T-helper 2 cell treated with Interferon-gamma antibody and Interleukin-4, amounts not matched to agents 5 μg/mL and 100 μg/mL, for 36 hours (primary cell): ENCODE results near the gene RPL39L.
"Not testable (repeated sequence)": the region's sequence is repeated elsewhere in the genome, so short reads cannot be mapped to it uniquely, and the experiment has no call there.

ENCODE experiments used
- DNase-seq: peaks from one replicate; pipeline ENCODE4 v3.0.0; 2021; ENCODE audit warnings: low spot score
- H3K27ac Mint-ChIP-seq: one replicate; pipeline ENCODE4 v1.8.0; 2021; ENCODE audit warnings: mild to moderate bottlenecking, mixed read lengths
- H3K27me3 Mint-ChIP-seq: one replicate; pipeline ENCODE4 v1.8.0; 2021; ENCODE audit warnings: low read depth, mixed read lengths
- H3K36me3 Mint-ChIP-seq: one replicate; pipeline ENCODE4 v1.8.0; 2021; ENCODE audit warnings: low read depth, mixed read lengths
- H3K4me1 Mint-ChIP-seq: one replicate; pipeline ENCODE4 v1.8.0; 2021; ENCODE audit warnings: low read depth, mixed read lengths
- H3K4me3 Mint-ChIP-seq: one replicate; pipeline ENCODE4 v1.8.0; 2022; ENCODE audit warnings: mild to moderate bottlenecking, moderate library complexity, mixed read lengths
- H3K9me3 Mint-ChIP-seq: one replicate; pipeline ENCODE4 v1.8.0; 2021; ENCODE audit warnings: mixed read lengths

RPL39L gene

GRCh38 chr3:187139126-187139894, at the start of gene RPL39L:
Gene RPL39L (minus strand): TSS chr3:187139496. CDS start chr3:187121300, 18,196 bp downstream.
- peaks cover 44% of the 10 kb centered on the region for H3K9me3 Mint-ChIP-seq
- peaks cover 40% of the 10 kb centered on the region for H3K36me3 Mint-ChIP-seq
- H3K27me3 Mint-ChIP-seq: no peaks in the 10 kb centered on the region
- peaks cover 27% of the 10 kb centered on the region for H3K4me1 Mint-ChIP-seq
- DNase-seq: peak; percentile 92
- H3K27ac Mint-ChIP-seq: peak within 1 kb of the TSS; percentile 97
- H3K4me3 Mint-ChIP-seq: peak within 1 kb of the TSS; percentile 93

- Mint-ChIP-seq H3K27ac (no peak overlapping the region), H3K27me3 (peaks cover 45% of the 10 kb centered on the region), H3K4me1 (no peaks in the 10 kb centered on the region), H3K9me3 (no peaks in the 10 kb centered on the region), H3K36me3 (no peaks in the 10 kb centered on the region), H3K4me3 (no peak overlapping the region)
- no peak for DNase-seq
Observed at GRCh38 chr3:187188931-187189330, 49.6 kb upstream of the RPL39L start.

DNA sequence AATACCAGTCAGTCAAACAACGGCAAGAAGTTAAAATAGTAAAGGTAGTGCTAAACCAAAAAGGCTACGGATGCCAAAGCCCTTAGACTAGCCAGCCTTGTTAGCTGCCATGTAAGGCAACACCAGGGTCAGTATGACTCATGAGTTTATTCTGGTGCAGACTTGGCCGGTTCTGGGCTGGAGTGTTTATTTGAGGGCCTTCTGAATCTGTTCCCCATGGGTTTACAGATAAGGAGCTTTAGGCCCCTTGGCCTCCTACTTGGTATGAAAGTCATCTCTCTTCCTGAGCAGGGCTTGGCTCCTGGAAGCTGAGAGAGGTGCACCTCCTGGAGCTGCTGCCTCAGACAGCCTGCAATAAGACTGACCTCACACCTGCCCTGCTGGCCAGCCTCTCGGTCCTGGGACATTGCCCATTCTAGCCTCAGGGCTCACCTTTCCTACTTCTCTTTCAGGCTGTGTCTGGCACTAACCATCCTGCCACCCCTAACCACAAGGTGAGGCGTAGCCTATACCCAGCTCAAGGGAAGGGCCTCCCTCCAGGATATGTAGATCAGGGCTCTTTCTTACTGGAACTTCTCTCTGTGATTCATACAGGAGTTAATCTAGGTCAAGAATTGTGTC, 47.6 kb upstream of the RPL39L start:
- Mint-ChIP-seq H3K36me3 (no peaks in the 10 kb centered on the region), H3K9me3 (no peaks in the 10 kb centered on the region), H3K27me3 (peaks cover 32% of the 10 kb centered on the region), H3K4me1 (peaks cover 4% of the 10 kb centered on the region), H3K4me3 (no peak overlapping the region), H3K27ac (no peak overlapping the region)
- no peak for DNase-seq

DNA sequence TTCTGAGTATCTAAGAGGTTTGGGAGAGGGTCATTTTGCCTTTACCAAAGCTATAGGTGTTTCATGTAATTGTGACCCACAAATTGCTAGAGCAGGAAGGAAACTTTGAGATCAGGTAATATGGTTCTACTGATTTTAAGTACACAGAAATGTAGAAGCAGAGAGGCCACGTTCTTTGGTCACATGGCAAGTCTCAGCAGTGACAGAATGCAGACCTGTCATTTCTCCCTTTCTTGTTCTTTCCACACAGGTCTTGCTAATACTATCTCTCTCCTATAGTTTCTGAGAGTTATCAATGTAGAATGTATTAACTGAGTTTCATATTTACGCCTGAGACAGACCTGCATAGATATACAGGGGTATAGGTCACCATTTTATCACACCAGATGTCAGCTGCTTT, 47.1 kb upstream of the RPL39L start:
- H3K36me3 Mint-ChIP-seq: no peaks in the 10 kb centered on the region
- peaks cover 4% of the 10 kb centered on the region for H3K4me1 Mint-ChIP-seq
- H3K27ac Mint-ChIP-seq: no peak overlapping the region
- no peaks in the 10 kb centered on the region for H3K9me3 Mint-ChIP-seq
- no peak overlapping the region for H3K4me3 Mint-ChIP-seq
- DNase-seq: no peak
- peaks cover 29% of the 10 kb centered on the region for H3K27me3 Mint-ChIP-seq

DNA sequence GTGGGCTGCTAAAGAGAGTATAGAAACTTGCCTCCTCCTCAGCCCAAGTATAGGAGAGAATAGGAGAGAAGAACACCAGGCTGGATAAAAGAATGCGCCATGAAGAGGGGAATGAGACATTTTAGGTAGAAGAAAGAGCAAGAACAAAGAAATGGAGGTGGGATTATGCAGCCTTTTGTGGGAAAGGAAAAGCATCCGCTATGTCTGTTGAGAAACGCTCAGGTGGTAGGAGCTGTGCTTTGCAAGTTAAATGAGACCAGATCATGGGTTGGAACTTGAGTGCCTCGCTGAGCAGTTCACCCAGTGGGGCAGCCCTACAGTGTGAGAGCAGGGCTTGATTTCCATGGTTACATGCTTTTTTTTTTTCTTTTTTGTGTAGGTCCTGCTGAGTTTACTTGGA, 46.5 kb upstream of the RPL39L start:
- no peak overlapping the region for H3K4me3 Mint-ChIP-seq
- H3K27me3 Mint-ChIP-seq: peaks cover 23% of the 10 kb centered on the region
- H3K27ac Mint-ChIP-seq: no peak overlapping the region
- peaks cover 4% of the 10 kb centered on the region for H3K4me1 Mint-ChIP-seq
- H3K36me3 Mint-ChIP-seq: no peaks in the 10 kb centered on the region
- DNase-seq: no peak
- H3K9me3 Mint-ChIP-seq: no peaks in the 10 kb centered on the region

DNA sequence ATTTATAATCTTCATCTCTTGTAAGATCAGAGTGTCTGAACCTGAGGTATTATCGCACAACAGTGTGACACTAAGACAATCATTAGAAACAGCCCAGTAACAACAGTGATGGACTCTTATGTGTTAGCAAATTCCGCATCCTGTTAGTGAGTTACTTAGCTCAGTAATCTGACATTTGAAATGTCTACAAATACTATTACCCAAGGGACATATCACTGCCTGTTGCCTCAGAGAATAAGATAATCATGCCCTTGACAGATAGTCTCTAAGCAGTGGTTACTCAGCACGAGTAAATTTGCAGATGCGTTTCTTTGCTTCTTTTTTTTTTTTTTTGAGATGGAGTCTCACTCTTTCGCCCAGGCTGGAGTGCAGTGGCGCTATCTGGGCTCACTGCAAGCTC, 44.6 kb upstream of the RPL39L start:
- Mint-ChIP-seq H3K27me3 (peaks cover 18% of the 10 kb centered on the region), H3K4me3 (no peak overlapping the region), H3K36me3 (no peaks in the 10 kb centered on the region), H3K4me1 (peaks cover 4% of the 10 kb centered on the region), H3K27ac (no peak overlapping the region), H3K9me3 (no peaks in the 10 kb centered on the region)
- DNase-seq: no peak

DNA sequence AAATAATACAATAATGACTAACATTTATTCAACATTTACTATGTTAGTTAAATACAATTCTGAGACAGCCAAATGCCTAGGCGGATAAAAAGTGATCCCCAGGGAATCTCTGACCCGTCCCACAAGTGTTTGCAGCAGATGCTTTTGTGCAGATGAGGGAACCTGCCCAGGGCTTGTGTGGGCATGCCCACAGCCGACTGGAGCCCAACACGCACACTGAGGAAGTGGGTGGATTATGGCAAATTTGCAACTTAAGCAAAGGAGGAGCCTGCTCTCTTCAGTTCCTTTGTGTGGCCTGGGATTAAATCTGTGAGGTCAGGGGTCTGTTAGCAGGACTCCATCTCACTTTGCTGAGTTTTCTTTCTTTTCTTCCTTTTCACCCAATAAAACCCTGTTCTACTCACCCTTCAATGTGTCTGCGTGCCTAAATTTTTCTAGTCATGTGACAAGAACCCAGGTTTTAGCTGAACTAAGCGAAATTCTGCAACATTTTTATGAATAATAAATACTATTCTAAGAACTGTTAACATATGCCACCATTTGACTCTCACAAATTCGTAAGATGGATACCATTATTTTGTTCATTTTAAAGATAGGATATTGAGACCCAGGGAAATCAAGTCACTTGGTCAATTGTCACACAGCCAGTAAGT, 44.0 kb upstream of the RPL39L start:
- peaks cover 18% of the 10 kb centered on the region for H3K27me3 Mint-ChIP-seq

DNA sequence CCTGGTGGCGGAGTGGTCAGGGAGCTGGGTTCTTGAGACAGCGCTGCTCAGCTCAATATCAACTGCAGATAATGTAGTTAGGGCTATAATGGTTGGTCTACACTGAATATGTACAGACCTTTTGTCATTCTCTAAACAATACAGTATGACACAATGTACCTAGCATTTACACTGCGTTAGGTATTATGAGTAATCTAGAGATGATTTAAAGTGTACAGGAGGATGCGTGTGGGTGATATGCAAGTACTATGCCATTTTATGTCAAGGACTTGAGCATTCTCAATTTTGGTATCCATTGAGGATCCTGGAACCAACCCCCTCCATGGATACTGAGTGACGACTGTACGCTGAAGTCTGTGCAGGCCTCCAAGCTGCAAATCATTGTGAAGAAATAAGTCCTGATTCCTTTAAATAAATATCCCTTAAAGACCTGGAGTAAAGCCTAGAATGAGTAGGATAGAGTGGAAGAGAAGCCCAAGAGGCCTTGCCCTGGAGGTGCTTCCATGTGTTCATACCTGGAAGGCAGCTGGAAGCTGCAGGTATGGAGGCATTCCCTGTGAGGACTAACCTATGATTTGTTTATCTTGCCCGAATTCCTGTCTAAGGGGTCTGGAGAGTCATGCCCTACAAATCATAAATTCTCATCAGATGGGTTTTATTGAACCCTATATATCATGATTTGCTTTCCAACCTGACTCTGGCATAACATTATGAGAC, 42.3 kb upstream of the RPL39L start:
- H3K27me3 Mint-ChIP-seq: peaks cover 6% of the 10 kb centered on the region
- no peaks in the 10 kb centered on the region for H3K9me3 Mint-ChIP-seq
- DNase-seq: no peak
- H3K4me3 Mint-ChIP-seq: no peak overlapping the region
- no peaks in the 10 kb centered on the region for H3K36me3 Mint-ChIP-seq
- H3K27ac Mint-ChIP-seq: no peak overlapping the region
- H3K4me1 Mint-ChIP-seq: peaks cover 4% of the 10 kb centered on the region

More for the DNA sequence above, 44.0 kb upstream of the RPL39L start:
- Mint-ChIP-seq H3K9me3 (no peaks in the 10 kb centered on the region), H3K36me3 (no peaks in the 10 kb centered on the region), H3K4me1 (peaks cover 4% of the 10 kb centered on the region), H3K27ac (no peak overlapping the region), H3K4me3 (no peak overlapping the region)
- DNase-seq: no peak

- H3K4me3 Mint-ChIP-seq: no peak overlapping the region
- H3K4me1 Mint-ChIP-seq: peaks cover 6% of the 10 kb centered on the region
- no peaks in the 10 kb centered on the region for H3K36me3 Mint-ChIP-seq
- H3K27ac Mint-ChIP-seq: no peak overlapping the region
- no peaks in the 10 kb centered on the region for H3K9me3 Mint-ChIP-seq
- H3K27me3 Mint-ChIP-seq: peaks cover 15% of the 10 kb centered on the region
- no peak for DNase-seq
Observed at GRCh38 chr3:187172929-187173328, 33.6 kb upstream of the RPL39L start.

DNA sequence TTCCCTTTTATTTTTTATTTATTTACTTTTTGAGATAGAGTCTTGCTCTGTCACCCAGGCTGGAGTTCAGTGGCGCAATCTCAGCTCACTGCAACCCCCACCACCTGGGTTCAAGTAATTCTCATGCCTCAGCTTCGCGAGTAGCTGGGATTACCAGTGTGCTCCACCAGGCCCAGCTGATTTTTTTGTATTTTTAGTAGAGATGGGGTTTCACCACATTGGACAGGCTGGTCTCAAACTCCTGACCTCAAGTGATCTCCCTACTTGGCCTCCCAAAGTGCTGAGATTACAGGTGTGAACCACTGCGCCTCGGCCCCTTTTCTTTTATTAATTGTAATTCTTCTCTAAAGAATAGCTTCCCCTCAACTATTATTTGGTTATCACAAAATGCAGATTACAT, 31.6 kb upstream of the RPL39L start:
- peaks cover 19% of the 10 kb centered on the region for H3K27me3 Mint-ChIP-seq
- H3K4me1 Mint-ChIP-seq, H3K4me3 Mint-ChIP-seq, DNase-seq, H3K36me3 Mint-ChIP-seq, H3K9me3 Mint-ChIP-seq, H3K27ac Mint-ChIP-seq: not testable (repeated sequence)

GRCh38 chr3:187169231-187169960, 30.1 kb upstream of the RPL39L start:
- no peaks in the 10 kb centered on the region for H3K9me3 Mint-ChIP-seq
- no peak for DNase-seq
- H3K27me3 Mint-ChIP-seq: peaks cover 22% of the 10 kb centered on the region
- no peaks in the 10 kb centered on the region for H3K36me3 Mint-ChIP-seq
- H3K4me3 Mint-ChIP-seq: no peak overlapping the region
- H3K4me1 Mint-ChIP-seq: peaks cover 8% of the 10 kb centered on the region
- no peak overlapping the region for H3K27ac Mint-ChIP-seq

DNA sequence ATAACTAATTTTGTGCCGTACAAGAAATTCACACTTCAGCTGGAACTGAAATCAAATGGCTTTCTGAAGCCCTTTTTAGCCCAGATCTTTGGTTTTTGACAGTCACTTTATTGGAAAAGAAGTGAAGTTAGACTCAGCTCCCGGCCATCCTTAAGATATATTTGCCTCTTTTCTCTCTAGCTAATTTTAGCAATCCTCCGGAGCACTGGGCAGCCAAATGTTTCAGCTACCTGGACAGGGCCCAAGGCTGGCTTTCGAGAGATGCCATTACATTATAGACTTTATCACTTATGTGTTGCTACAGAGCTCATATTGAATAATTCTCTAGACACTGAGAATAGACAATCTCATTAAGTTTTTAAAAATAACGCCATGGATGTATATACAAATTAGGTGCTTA, 28.5 kb upstream of the RPL39L start:
- Mint-ChIP-seq H3K4me3 (no peak overlapping the region), H3K4me1 (peaks cover 8% of the 10 kb centered on the region), H3K27me3 (peaks cover 20% of the 10 kb centered on the region), H3K27ac (no peak overlapping the region), H3K9me3 (no peaks in the 10 kb centered on the region), H3K36me3 (no peaks in the 10 kb centered on the region)
- no peak for DNase-seq

GRCh38 chr3:187166750-187167149, 27.5 kb upstream of the RPL39L start:
- peaks cover 18% of the 10 kb centered on the region for H3K27me3 Mint-ChIP-seq
- peaks cover 8% of the 10 kb centered on the region for H3K4me1 Mint-ChIP-seq
- no peak overlapping the region for H3K4me3 Mint-ChIP-seq
- no peaks in the 10 kb centered on the region for H3K36me3 Mint-ChIP-seq
- no peaks in the 10 kb centered on the region for H3K9me3 Mint-ChIP-seq
- DNase-seq: no peak
- no peak overlapping the region for H3K27ac Mint-ChIP-seq
